ENCODE results near the gene UPF3A.

Gene UPF3A

GRCh38 chr13:114264886-114265611 lies 16.4 kb upstream of the UPF3A start:
- DNase-seq = no peak

GRCh38 chr13:114266241-114266640 lies 15.2 kb upstream of the UPF3A start:
- no peak for DNase-seq

GRCh38 chr13:114268344-114269280 lies 12.8 kb upstream of the UPF3A start:
- DNase-seq = no peak

- no peak for DNase-seq
These were observed 12.1 kb upstream of the UPF3A start for GRCh38 chr13:114269281-114269770.

GRCh38 chr13:114272977-114273376 lies 8.4 kb upstream of the UPF3A start:
- no peak for DNase-seq

GRCh38 chr13:114275304-114275703 lies 6.1 kb upstream of the UPF3A start:
- DNase-seq = no peak

GRCh38 chr13:114279146-114279545 lies 2.3 kb upstream of the UPF3A start:
- DNase-seq = no peak

GRCh38 chr13:114279758-114280355 lies 1.5 kb upstream of the UPF3A start:
- DNase-seq = no peak

GRCh38 chr13:114282041-114282670 lies 755 bp downstream of the UPF3A start:
- DNase-seq = peak; percentile 62

GRCh38 chr13:114283576-114283975 lies 2.2 kb downstream of the UPF3A start:
- no peak for DNase-seq

GRCh38 chr13:114284680-114285079 lies 3.3 kb downstream of the UPF3A start:
- DNase-seq = no peak

- DNase-seq = no peak
These were observed 3.9 kb downstream of the UPF3A start for GRCh38 chr13:114285166-114285808.

- DNase-seq = no peak
These were observed 5.4 kb downstream of the UPF3A start for GRCh38 chr13:114286808-114287207.

GRCh38 chr13:114288157-114288591 lies 6.8 kb downstream of the UPF3A start:
- DNase-seq = no peak

- no peak for DNase-seq
These were observed 15.0 kb downstream of the UPF3A start for GRCh38 chr13:114296448-114296847.

GRCh38 chr13:114296902-114297301 lies 15.5 kb downstream of the UPF3A start:
- no peak for DNase-seq

GRCh38 chr13:114298866-114299265 lies 17.5 kb downstream of the UPF3A start:
- DNase-seq = no peak

- DNase-seq = no peak
These were observed 18.4 kb downstream of the UPF3A start for GRCh38 chr13:114299604-114300305.

GRCh38 chr13:114303700-114304327 lies 22.4 kb downstream of the UPF3A start:
- no peak for DNase-seq

- no peak for DNase-seq
These were observed 23.1 kb downstream of the UPF3A start for GRCh38 chr13:114304346-114305034.

- DNase-seq = no peak
These were observed 27.7 kb downstream of the UPF3A start for GRCh38 chr13:114309086-114309485.

All from NCI-H1694 treated with DMSO at 0.1 percent for 48 hours (cell line).